ENCODE results near the gene TFDP2. TPM values are rescaled to one million over a fixed set of nuclear protein-coding genes. Genes with fewer than 3 reads are reported as not detected.
"Not testable (repeated sequence)": the region's sequence is repeated elsewhere in the genome, so short reads cannot be mapped to it uniquely, and the experiment has no call there.

Gene TFDP2
- total RNA-seq, 1 experiment from 2014 or later: 45.6 TPM

- Histone ChIP-seq H3K9ac (ENCODE audit: low read length) (no peak overlapping the region), H3K4me3 (ENCODE audit: low read length) (no peak overlapping the region), H3K36me3 (ENCODE audit: insufficient read depth, low read length) (no peaks in the 10 kb centered on the region), H3K27me3 (ENCODE audit: low read length) (no peaks in the 10 kb centered on the region), H4K20me1 (ENCODE audit: insufficient read depth, low read depth, low read length) (no peaks in the 10 kb centered on the region), H3K79me2 (ENCODE audit: low read length) (no peaks in the 10 kb centered on the region), H3K27ac (ENCODE audit: low read length) (no peak overlapping the region), H3K4me2 (ENCODE audit: low read depth, low read length, poor library complexity, severe bottlenecking) (no peak overlapping the region), H3K9me2 (replicated peaks; ENCODE audit: insufficient read depth, low read length) (0 out of 2 replicates have a peak, but pooled peaks cover 5% of the 10 kb centered on the region), H3K4me1 (ENCODE audit: low read length) (no peaks in the 10 kb centered on the region), H3K9me3 (ENCODE audit: low read length) (no peaks in the 10 kb centered on the region), H2AFZ (ENCODE audit: low read length) (no peak overlapping the region)
- DNase-seq: no peak
Measured at GRCh38 chr3:141979050-141979671, 170.2 kb downstream of the TFDP2 start.

- not testable (repeated sequence) for H3K4me1 ChIP-seq (ENCODE audit: low read length); H3K9ac ChIP-seq (ENCODE audit: low read length); H3K27me3 ChIP-seq (ENCODE audit: low read length); H2AFZ ChIP-seq (ENCODE audit: low read length); H3K4me2 ChIP-seq (ENCODE audit: low read depth, low read length, poor library complexity, severe bottlenecking); DNase-seq; H3K36me3 ChIP-seq (ENCODE audit: insufficient read depth, low read length); H3K27ac ChIP-seq (ENCODE audit: low read length); H3K79me2 ChIP-seq (ENCODE audit: low read length); H4K20me1 ChIP-seq (ENCODE audit: insufficient read depth, low read depth, low read length); H3K4me3 ChIP-seq (ENCODE audit: low read length); H3K9me3 ChIP-seq (ENCODE audit: low read length); H3K9me2 ChIP-seq (replicated peaks; ENCODE audit: insufficient read depth, low read length)
Measured at GRCh38 chr3:141974777-141975176, 174.6 kb downstream of the TFDP2 start.

- H3K4me1 ChIP-seq (ENCODE audit: low read length): no peaks in the 10 kb centered on the region
- H2AFZ ChIP-seq (ENCODE audit: low read length): no peak overlapping the region
- no peak for DNase-seq
- no peak overlapping the region for H3K4me3 ChIP-seq (ENCODE audit: low read length)
- no peaks in the 10 kb centered on the region for H3K36me3 ChIP-seq (ENCODE audit: insufficient read depth, low read length)
- no peaks in the 10 kb centered on the region for H3K79me2 ChIP-seq (ENCODE audit: low read length)
- no peaks in the 10 kb centered on the region for H3K27me3 ChIP-seq (ENCODE audit: low read length)
- no peaks in the 10 kb centered on the region for H3K9me2 ChIP-seq (replicated peaks; ENCODE audit: insufficient read depth, low read length)
- H3K27ac ChIP-seq (ENCODE audit: low read length): no peak overlapping the region
- no peaks in the 10 kb centered on the region for H3K9me3 ChIP-seq (ENCODE audit: low read length)
- H4K20me1 ChIP-seq (ENCODE audit: insufficient read depth, low read depth, low read length): no peaks in the 10 kb centered on the region
- H3K9ac ChIP-seq (ENCODE audit: low read length): no peak overlapping the region
- no peak overlapping the region for H3K4me2 ChIP-seq (ENCODE audit: low read depth, low read length, poor library complexity, severe bottlenecking)
Measured at GRCh38 chr3:141972399-141972798, 176.9 kb downstream of the TFDP2 start.

- Histone ChIP-seq H3K36me3 (ENCODE audit: insufficient read depth, low read length) (no peaks in the 10 kb centered on the region), H4K20me1 (ENCODE audit: insufficient read depth, low read depth, low read length) (no peaks in the 10 kb centered on the region), H3K9me2 (replicated peaks; ENCODE audit: insufficient read depth, low read length) (no peaks in the 10 kb centered on the region), H3K9ac (ENCODE audit: low read length) (no peak overlapping the region), H3K4me3 (ENCODE audit: low read length) (no peak overlapping the region), H2AFZ (ENCODE audit: low read length) (no peak overlapping the region), H3K79me2 (ENCODE audit: low read length) (no peaks in the 10 kb centered on the region), H3K4me1 (ENCODE audit: low read length) (no peaks in the 10 kb centered on the region), H3K9me3 (ENCODE audit: low read length) (no peaks in the 10 kb centered on the region), H3K4me2 (ENCODE audit: low read depth, low read length, poor library complexity, severe bottlenecking) (no peak overlapping the region), H3K27me3 (ENCODE audit: low read length) (no peaks in the 10 kb centered on the region), H3K27ac (ENCODE audit: low read length) (no peak overlapping the region)
- no peak for DNase-seq
Measured at GRCh38 chr3:141971571-141971970, 177.8 kb downstream of the TFDP2 start.

GRCh38 chr3:141969711-141970110 lies 179.6 kb downstream of the TFDP2 start:
- H3K27ac ChIP-seq (ENCODE audit: low read length): no peak overlapping the region
- H3K4me3 ChIP-seq (ENCODE audit: low read length): no peak overlapping the region
- H3K4me1 ChIP-seq (ENCODE audit: low read length): no peaks in the 10 kb centered on the region
- H3K79me2 ChIP-seq (ENCODE audit: low read length): no peaks in the 10 kb centered on the region
- DNase-seq: no peak
- no peak overlapping the region for H2AFZ ChIP-seq (ENCODE audit: low read length)
- no peaks in the 10 kb centered on the region for H3K9me3 ChIP-seq (ENCODE audit: low read length)
- H3K4me2 ChIP-seq (ENCODE audit: low read depth, low read length, poor library complexity, severe bottlenecking): no peak overlapping the region
- no peaks in the 10 kb centered on the region for H3K9me2 ChIP-seq (replicated peaks; ENCODE audit: insufficient read depth, low read length)
- no peak overlapping the region for H3K9ac ChIP-seq (ENCODE audit: low read length)
- H3K27me3 ChIP-seq (ENCODE audit: low read length): no peaks in the 10 kb centered on the region
- no peaks in the 10 kb centered on the region for H3K36me3 ChIP-seq (ENCODE audit: insufficient read depth, low read length)
- H4K20me1 ChIP-seq (ENCODE audit: insufficient read depth, low read depth, low read length): no peaks in the 10 kb centered on the region

GRCh38 chr3:141965471-141965870 lies 183.9 kb downstream of the TFDP2 start:
- Histone ChIP-seq H3K4me2 (ENCODE audit: low read depth, low read length, poor library complexity, severe bottlenecking) (no peak overlapping the region), H3K4me3 (ENCODE audit: low read length) (no peak overlapping the region), H4K20me1 (ENCODE audit: insufficient read depth, low read depth, low read length) (no peaks in the 10 kb centered on the region), H3K9me2 (replicated peaks; ENCODE audit: insufficient read depth, low read length) (no peaks in the 10 kb centered on the region), H3K36me3 (ENCODE audit: insufficient read depth, low read length) (no peaks in the 10 kb centered on the region), H2AFZ (ENCODE audit: low read length) (no peak overlapping the region), H3K9me3 (ENCODE audit: low read length) (no peaks in the 10 kb centered on the region), H3K4me1 (ENCODE audit: low read length) (no peaks in the 10 kb centered on the region), H3K27ac (ENCODE audit: low read length) (no peak overlapping the region), H3K9ac (ENCODE audit: low read length) (no peak overlapping the region), H3K79me2 (ENCODE audit: low read length) (no peaks in the 10 kb centered on the region), H3K27me3 (ENCODE audit: low read length) (no peaks in the 10 kb centered on the region)
- DNase-seq: no peak

- Histone ChIP-seq H3K79me2 (ENCODE audit: low read length) (no peaks in the 10 kb centered on the region), H4K20me1 (ENCODE audit: insufficient read depth, low read depth, low read length) (no peaks in the 10 kb centered on the region), H3K9ac (ENCODE audit: low read length) (no peak overlapping the region), H2AFZ (ENCODE audit: low read length) (no peak overlapping the region), H3K36me3 (ENCODE audit: insufficient read depth, low read length) (no peaks in the 10 kb centered on the region), H3K9me3 (ENCODE audit: low read length) (no peaks in the 10 kb centered on the region), H3K27ac (ENCODE audit: low read length) (no peak overlapping the region), H3K27me3 (ENCODE audit: low read length) (no peaks in the 10 kb centered on the region), H3K4me3 (ENCODE audit: low read length) (no peak overlapping the region), H3K4me2 (ENCODE audit: low read depth, low read length, poor library complexity, severe bottlenecking) (no peak overlapping the region), H3K4me1 (ENCODE audit: low read length) (no peaks in the 10 kb centered on the region), H3K9me2 (replicated peaks; ENCODE audit: insufficient read depth, low read length) (no peaks in the 10 kb centered on the region)
- DNase-seq: no peak
Measured at GRCh38 chr3:141963301-141963700, 186.0 kb downstream of the TFDP2 start.

- no peak for DNase-seq
- no peaks in the 10 kb centered on the region for H3K9me2 ChIP-seq (replicated peaks; ENCODE audit: insufficient read depth, low read length)
- no peaks in the 10 kb centered on the region for H3K9me3 ChIP-seq (ENCODE audit: low read length)
- H3K27ac ChIP-seq (ENCODE audit: low read length): no peak overlapping the region
- no peak overlapping the region for H3K4me2 ChIP-seq (ENCODE audit: low read depth, low read length, poor library complexity, severe bottlenecking)
- no peaks in the 10 kb centered on the region for H3K4me1 ChIP-seq (ENCODE audit: low read length)
- no peaks in the 10 kb centered on the region for H3K79me2 ChIP-seq (ENCODE audit: low read length)
- no peak overlapping the region for H3K4me3 ChIP-seq (ENCODE audit: low read length)
- H3K27me3 ChIP-seq (ENCODE audit: low read length): no peaks in the 10 kb centered on the region
- H2AFZ ChIP-seq (ENCODE audit: low read length): no peak overlapping the region
- H4K20me1 ChIP-seq (ENCODE audit: insufficient read depth, low read depth, low read length): no peaks in the 10 kb centered on the region
- no peak overlapping the region for H3K9ac ChIP-seq (ENCODE audit: low read length)
- H3K36me3 ChIP-seq (ENCODE audit: insufficient read depth, low read length): no peaks in the 10 kb centered on the region
Measured at GRCh38 chr3:141960731-141961130, 188.6 kb downstream of the TFDP2 start.

All from Karpas-422 (cell line).